Measurements from ENCODE around the gene SLC17A2.

- TF ChIP-seq CTCF (IDR thresholded peaks at IDR 0.05) (no peak), EZH2 (IDR thresholded peaks at IDR 0.05; ENCODE audit: borderline replicate concordance, insufficient read depth, low read depth, low read length, poor library complexity, severe bottlenecking) (no peak)
Observed at GRCh38 chr6:25866011-25866410, 64.5 kb downstream of the SLC17A2 start.
